CD14-positive monocyte (primary cell): ENCODE results near the gene ZNF33A. TPM values are rescaled to one million over a fixed set of nuclear protein-coding genes. Genes with fewer than 3 reads are reported as not detected.
A peak's percentile ranks its signal among the peaks of the same experiment; 100 is the strongest.

Experiments
- DNase-seq, 3 donors: peaks; one replicate each; pipeline ENCODE4 v3.0.0-alpha.2; 2011 to 2022
- H2AFZ ChIP-seq: 2 replicates; pipeline ENCODE4 v1.6.0; 2012; ENCODE audit warnings: mild to moderate bottlenecking, low read depth, low read length, inconsistent platforms; ENCODE audit not compliant: insufficient read depth, poor library complexity, severe bottlenecking
- H3K27ac ChIP-seq, 2 donors: 1 replicate in 1 of 2; 2 replicates in 1 of 2; pipeline ENCODE4 v1.5.1; 2012 to 2013; ENCODE audit warnings: low read length in 2 of 2, control low read depth in 1 of 2, inconsistent platforms in 1 of 2, low read depth in 1 of 2, mild to moderate bottlenecking in 1 of 2
- H3K27me3 ChIP-seq, 2 donors: one replicate each; pipeline versions ENCODE4 v1.6.0 to v1.6.1; 2011 to 2013; ENCODE audit warnings: low read length in 2 of 2; ENCODE audit not compliant: control insufficient read depth in 2 of 2, insufficient read depth in 2 of 2
- H3K36me3 ChIP-seq, 2 donors: replicated peaks in 1 of 2; 1 replicate in 1 of 2; 2 replicates in 1 of 2; pipeline versions ENCODE4 v1.5.1 to v1.6.1; 2012 to 2013; ENCODE audit warnings: low read length in 2 of 2, control low read depth in 1 of 2, inconsistent platforms in 1 of 2, mild to moderate bottlenecking in 1 of 2; ENCODE audit not compliant: insufficient read depth in 2 of 2, control insufficient read depth in 1 of 2
- H3K4me1 ChIP-seq, 2 donors: 1 replicate in 1 of 2; 2 replicates in 1 of 2; pipeline versions ENCODE4 v1.5.1 to v1.6.1; 2012 to 2013; ENCODE audit warnings: low read length in 2 of 2, control low read depth in 1 of 2, inconsistent platforms in 1 of 2, mild to moderate bottlenecking in 1 of 2, moderate library complexity in 1 of 2; ENCODE audit not compliant: insufficient read depth in 2 of 2, control insufficient read depth in 1 of 2
- H3K4me2 ChIP-seq: replicated peaks from 2 replicates; pipeline ENCODE3; 2012; ENCODE audit warnings: low read length, moderate library complexity, mild to moderate bottlenecking; ENCODE audit not compliant: poor library complexity, severe bottlenecking; ENCODE audit errors: extremely low read depth
- H3K4me3 ChIP-seq, 3 experiments: fragments of 200-600 bp in 1 of 3; sonication (generic) in 1 of 3; replicated peaks in 1 of 3; 1 replicate in 2 of 3; 2 replicates in 1 of 3; pipeline ENCODE4 v1.5.1; 2011 to 2013; ENCODE audit warnings: low read length in 3 of 3, mild to moderate bottlenecking in 3 of 3, control low read depth in 2 of 3, low read depth in 2 of 3, inconsistent platforms in 1 of 3, moderate library complexity in 1 of 3
- H3K79me2 ChIP-seq: 2 replicates; pipeline ENCODE4 v1.6.0; 2012; ENCODE audit warnings: mild to moderate bottlenecking, control low read depth, inconsistent platforms, low read length, moderate library complexity; ENCODE audit not compliant: insufficient read depth
- H3K9ac ChIP-seq: 2 replicates; pipeline ENCODE4 v1.6.0; 2017; ENCODE audit warnings: low read length, mild to moderate bottlenecking; ENCODE audit not compliant: insufficient read depth, poor library complexity, severe bottlenecking
- H3K9me3 ChIP-seq, 2 donors: replicated peaks in 1 of 2; 1 replicate in 1 of 2; 2 replicates in 1 of 2; pipeline versions ENCODE4 v1.5.1 to v1.6.1; 2012 to 2013; ENCODE audit warnings: low read length in 2 of 2, control low read depth in 1 of 2; ENCODE audit not compliant: control insufficient read depth in 1 of 2, insufficient read depth in 1 of 2
- H4K20me1 ChIP-seq: 2 replicates; pipeline ENCODE4 v1.6.0; 2012; ENCODE audit warnings: mild to moderate bottlenecking, low read length, control low read depth, moderate library complexity; ENCODE audit not compliant: insufficient read depth
- H3K27ac Mint-ChIP-seq, 7 donors: one replicate each; pipeline ENCODE4 v1.8.0; 2020; ENCODE audit warnings: mild to moderate bottlenecking in 7 of 7, mixed read lengths in 7 of 7, moderate library complexity in 6 of 7, inconsistent platforms in 2 of 7
- H3K27me3 Mint-ChIP-seq, 3 donors: one replicate each; pipeline ENCODE4 v1.8.0; 2021 to 2022; ENCODE audit warnings: low read depth in 3 of 3, mild to moderate bottlenecking in 3 of 3, mixed read lengths in 3 of 3, moderate library complexity in 3 of 3, inconsistent platforms in 1 of 3
- H3K36me3 Mint-ChIP-seq, 2 donors: one replicate each; pipeline ENCODE4 v1.8.0; 2020; ENCODE audit warnings: mixed read lengths in 2 of 2, inconsistent platforms in 1 of 2, mild to moderate bottlenecking in 1 of 2
- H3K4me1 Mint-ChIP-seq: one replicate; pipeline ENCODE4 v1.8.0; 2020; ENCODE audit warnings: mild to moderate bottlenecking, mixed read lengths
- H3K4me3 Mint-ChIP-seq, 2 donors: one replicate each; pipeline ENCODE4 v1.8.0; 2020; ENCODE audit warnings: mild to moderate bottlenecking in 2 of 2, mixed read lengths in 2 of 2, moderate library complexity in 1 of 2
- H3K9me3 Mint-ChIP-seq, 7 donors: one replicate each; pipeline ENCODE4 v1.8.0; 2020 to 2022; ENCODE audit warnings: mixed read lengths in 7 of 7, mild to moderate bottlenecking in 6 of 7, moderate library complexity in 6 of 7, inconsistent platforms in 2 of 7
- WGBS: methylation state at CpG from one replicate; pipeline ENCODE4 v1.1.5; 2013; ENCODE audit warnings: missing lambda C conversion rate; ENCODE audit not compliant: insufficient coverage; 5-methylcytosine and 5-hydroxymethylcytosine counted together
- intact Hi-C, 2 donors: fragments of 100-400 bp; cut with micrococcal nuclease; formaldehyde crosslinking; loops; one replicate each; pipeline versions ENCODE4 v1.15.0 to v1.15.1; 2023
- polyA plus RNA-seq, 3 donors: library from polyadenylated mRNA; depleted of rRNA in 1 of 3; unstranded in 2 of 3; stranded (reverse) in 1 of 3; fragments of 300-500 nt in 2 of 3; fragments of >200 nt in 1 of 3; fragmentation: Illumina TruSeq in 2 of 3; gene quantifications; 1 replicate in 2 of 3; 2 replicates in 1 of 3; pipeline ENCODE4 v1.2.3, GENCODE V29; 2012 to 2021
- TF ChIP-seq, protein P1 (sequence below): fragments of 200-600 bp; IDR thresholded peaks from one replicate; pipeline ENCODE4 v1.8.0; 2022; ENCODE audit warnings: antibody characterized with exemption, mild to moderate bottlenecking

Gene ZNF33A
- polyA plus RNA-seq, 3 donors: 10.0 to 24.8 (median 10.3) TPM

- Histone ChIP-seq H3K36me3 (no peaks in the 10 kb centered on the region), H3K4me1 (peaks cover 7 to 15% of the 10 kb centered on the region in 2 donors), H2AFZ (peak overlapping the region; percentile 91), H4K20me1 (no peaks in the 10 kb centered on the region), H3K4me2 (peak overlapping the region; percentile 81), H3K9me3 (peaks cover 0 to under 1% of the 10 kb centered on the region in 2 donors), H3K27ac (peak overlapping the region; percentile 52 to 93), H3K9ac (peak overlapping the region; percentile 96), H3K79me2 (peaks cover 40% of the 10 kb centered on the region), H3K27me3 (no peaks in the 10 kb centered on the region), H3K4me3 (peak overlapping the region; percentile 63 to 86 (median 63))
- intact Hi-C loops: loop anchor here (2.0 to 10.0 kb wide), 5 partner anchors 34 to 122 kb away; partner anchors contain the start of genes ZNF248 (in 2 of the 2), ZNF33A (in 2 of the 2) and ZNF37A (in 1 of the 2)
- no peak for DNase-seq
- Mint-ChIP-seq H3K4me1 (peaks cover 20% of the 10 kb centered on the region), H3K4me3 (peak overlapping the region; percentile 89 to 95), H3K9me3 (peaks cover 0 to 4% (median under 1%) of the 10 kb centered on the region in 7 donors), H3K36me3 (peaks cover 0 to 2% of the 10 kb centered on the region in 2 donors), H3K27ac (peak overlapping the region; percentile 89 to 96 (median 92)), H3K27me3 (peaks cover 0 to 3% (median 0%) of the 10 kb centered on the region in 3 donors)
- WGBS: no CpG with 5 or more reads among the region's 9 CpGs
- TF ChIP-seq, protein P1, sequence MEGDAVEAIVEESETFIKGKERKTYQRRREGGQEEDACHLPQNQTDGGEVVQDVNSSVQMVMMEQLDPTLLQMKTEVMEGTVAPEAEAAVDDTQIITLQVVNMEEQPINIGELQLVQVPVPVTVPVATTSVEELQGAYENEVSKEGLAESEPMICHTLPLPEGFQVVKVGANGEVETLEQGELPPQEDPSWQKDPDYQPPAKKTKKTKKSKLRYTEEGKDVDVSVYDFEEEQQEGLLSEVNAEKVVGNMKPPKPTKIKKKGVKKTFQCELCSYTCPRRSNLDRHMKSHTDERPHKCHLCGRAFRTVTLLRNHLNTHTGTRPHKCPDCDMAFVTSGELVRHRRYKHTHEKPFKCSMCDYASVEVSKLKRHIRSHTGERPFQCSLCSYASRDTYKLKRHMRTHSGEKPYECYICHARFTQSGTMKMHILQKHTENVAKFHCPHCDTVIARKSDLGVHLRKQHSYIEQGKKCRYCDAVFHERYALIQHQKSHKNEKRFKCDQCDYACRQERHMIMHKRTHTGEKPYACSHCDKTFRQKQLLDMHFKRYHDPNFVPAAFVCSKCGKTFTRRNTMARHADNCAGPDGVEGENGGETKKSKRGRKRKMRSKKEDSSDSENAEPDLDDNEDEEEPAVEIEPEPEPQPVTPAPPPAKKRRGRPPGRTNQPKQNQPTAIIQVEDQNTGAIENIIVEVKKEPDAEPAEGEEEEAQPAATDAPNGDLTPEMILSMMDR: peak; percentile 56
Observed at GRCh38 chr10:37976880-37977203, 33.6 kb upstream of the ZNF33A start.

- WGBS: no CpG with 5 or more reads among the region's 2 CpGs
- Histone ChIP-seq H3K27ac (no peak overlapping the region), H3K27me3 (no peaks in the 10 kb centered on the region), H4K20me1 (no peaks in the 10 kb centered on the region), H2AFZ (no peak overlapping the region), H3K4me3 (no peak overlapping the region), H3K4me1 (no peaks in the 10 kb centered on the region), H3K9me3 (peaks cover 0 to 5% of the 10 kb centered on the region in 2 donors), H3K36me3 (no peaks in the 10 kb centered on the region), H3K4me2 (no peak overlapping the region), H3K79me2 (no peaks in the 10 kb centered on the region), H3K9ac (no peak overlapping the region)
- Mint-ChIP-seq H3K36me3 (no peaks in the 10 kb centered on the region), H3K9me3 (peaks cover 0 to 19% (median 13%) of the 10 kb centered on the region in 7 donors), H3K4me1 (no peaks in the 10 kb centered on the region), H3K27ac (no peak overlapping the region), H3K4me3 (no peak overlapping the region), H3K27me3 (peaks cover 0 to 7% (median 1%) of the 10 kb centered on the region in 3 donors)
- intact Hi-C loops: no loop called here
- DNase-seq: no peak
- TF ChIP-seq, protein P1: no peak
Observed at GRCh38 chr10:37991655-37992054, 18.8 kb upstream of the ZNF33A start.
